H7 (cell line): ENCODE results near the gene CSNK2A1. TPM values are rescaled to one million over a fixed set of nuclear protein-coding genes. Genes with fewer than 3 reads are reported as not detected.

Experiments
- DNase-seq: peaks from one replicate; pipeline ENCODE4 v3.0.0; 2012
- H3K27me3 ChIP-seq: 2 replicates; pipeline ENCODE4 v1.6.0; 2011; ENCODE audit warnings: mild to moderate bottlenecking, low read length; ENCODE audit not compliant: control insufficient read depth, insufficient read depth
- H3K36me3 ChIP-seq: replicated peaks from 2 replicates; pipeline ENCODE4 v1.5.1; 2011; ENCODE audit warnings: low read length; ENCODE audit not compliant: control insufficient read depth, insufficient read depth
- H3K4me3 ChIP-seq: 2 replicates; pipeline ENCODE4 v1.5.1; 2011; ENCODE audit warnings: low read depth, mild to moderate bottlenecking, control low read depth, low read length, moderate library complexity; ENCODE audit not compliant: insufficient read depth
- total RNA-seq: library from RNA; depleted of rRNA; stranded (reverse); fragments of >200 nt; shearing (Covaris generic); gene quantifications from 2 replicates; pipeline ENCODE4 v1.2.3, GENCODE V29; 2014

CSNK2A1 gene
- total RNA-seq, 1 experiment from 2014 or later = 124 TPM

DNA sequence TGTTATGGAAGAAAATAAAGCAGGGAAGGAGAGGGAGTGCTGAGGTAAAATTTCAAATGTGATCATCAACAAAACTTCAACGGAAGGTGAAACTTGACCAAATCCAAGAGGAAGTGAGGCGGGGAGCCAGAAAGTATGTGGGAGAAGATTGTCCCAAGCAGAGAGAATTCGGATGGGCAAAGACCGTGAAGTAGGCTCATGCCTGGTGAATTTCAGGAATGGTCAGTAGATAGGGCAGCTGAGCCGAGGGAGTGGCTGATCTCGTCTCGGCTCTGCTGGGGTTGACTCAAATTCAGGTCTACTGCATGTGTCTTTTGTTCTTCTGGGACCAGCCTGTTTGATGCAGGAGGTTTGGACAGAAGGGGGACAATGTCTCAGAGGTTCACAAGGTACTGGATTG, 7.0 kb upstream of the CSNK2A1 start:
- H3K27me3 ChIP-seq = peaks cover 2% of the 10 kb centered on the region; the same call in 1 of the 2 replicates
- no peak overlapping the region for H3K4me3 ChIP-seq
- H3K36me3 ChIP-seq = no peaks in the 10 kb centered on the region
- no peak for DNase-seq

DNA sequence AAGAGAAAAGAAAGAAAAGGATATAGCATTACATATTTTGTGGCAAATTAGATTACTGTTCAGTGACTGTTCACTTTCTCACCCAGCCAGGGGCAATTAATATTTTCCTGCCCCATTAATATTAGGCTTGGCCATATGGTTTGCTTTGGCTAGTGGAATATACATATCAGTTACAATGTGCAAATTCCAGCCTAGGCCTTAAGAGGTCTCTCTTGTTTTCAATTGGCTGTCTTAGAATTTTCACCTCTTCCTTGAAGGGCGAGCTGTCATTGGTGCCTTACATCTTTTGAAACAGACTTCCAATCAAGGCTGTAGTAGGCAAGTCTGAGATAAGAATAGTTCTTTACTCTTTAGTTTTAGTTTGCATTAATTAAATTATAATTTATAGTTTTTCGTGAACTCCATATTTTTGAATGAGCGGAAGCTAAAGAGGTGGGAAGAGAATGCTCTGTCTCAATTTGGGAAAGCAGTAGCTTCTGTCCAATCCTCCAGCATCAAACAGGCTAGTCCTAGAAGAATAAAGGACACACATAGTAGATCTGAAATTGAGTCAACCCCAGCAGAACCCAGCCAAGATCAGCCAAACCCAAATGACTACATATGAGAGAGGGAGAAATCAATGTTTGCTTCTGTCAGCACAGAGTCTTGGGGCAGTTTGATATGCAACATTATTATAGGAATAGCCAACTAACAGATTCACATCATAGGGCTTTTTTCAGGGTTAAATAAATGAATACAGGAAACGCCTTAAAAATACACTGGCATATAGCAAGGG, 6.3 kb upstream of the CSNK2A1 start:
- no peak for DNase-seq
- no peaks in the 10 kb centered on the region for H3K36me3 ChIP-seq
- H3K4me3 ChIP-seq = no peak overlapping the region
- peaks cover 2% of the 10 kb centered on the region; the same call in 1 of the 2 replicates for H3K27me3 ChIP-seq

DNA sequence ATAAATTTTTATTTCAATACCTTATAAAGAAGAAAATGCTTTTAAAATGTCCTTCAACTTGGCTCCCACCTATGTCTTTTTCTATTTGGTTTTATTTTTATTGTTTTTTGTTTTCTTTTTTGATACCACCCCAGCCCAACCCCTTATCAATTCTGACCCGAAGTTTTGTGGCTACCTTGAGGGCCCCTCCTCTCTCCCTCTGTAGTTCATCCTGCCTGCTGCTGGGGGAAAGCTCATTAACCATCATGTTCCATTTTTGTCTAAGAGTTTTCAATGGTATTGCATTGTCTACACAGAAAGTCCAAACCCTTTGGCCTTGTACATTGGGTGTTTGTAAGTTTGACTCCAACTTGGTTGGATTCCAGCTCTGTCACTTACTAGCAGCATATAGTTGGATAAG, 5.3 kb upstream of the CSNK2A1 start:
- DNase-seq = no peak
- Histone ChIP-seq H3K4me3 (no peak overlapping the region), H3K27me3 (peaks cover 2% of the 10 kb centered on the region; the same call in 1 of the 2 replicates)

DNA sequence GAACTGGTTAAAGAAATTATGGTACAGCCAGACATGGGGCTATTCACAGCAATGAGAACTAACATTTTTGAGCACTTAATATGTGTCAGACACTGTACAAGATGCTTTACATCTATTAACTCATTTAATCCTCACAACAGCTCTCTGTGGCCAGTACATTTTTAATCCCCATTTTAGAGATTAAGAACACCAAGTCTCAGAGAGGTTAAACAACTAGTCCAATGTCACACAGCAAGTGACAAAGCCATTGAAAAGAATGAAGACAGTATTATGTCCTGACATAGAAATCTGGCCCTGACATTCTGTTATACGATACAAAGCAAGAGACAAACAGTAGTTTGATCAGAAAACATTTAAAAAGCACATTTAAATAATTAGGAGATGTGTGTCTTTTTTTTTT, 3.8 kb upstream of the CSNK2A1 start:
- no peak for DNase-seq
- Histone ChIP-seq H3K36me3 (no peaks in the 10 kb centered on the region), H3K27me3 (peaks cover 2% of the 10 kb centered on the region; the same call in 1 of the 2 replicates), H3K4me3 (no peak overlapping the region)

More for the DNA sequence above, 5.3 kb upstream of the CSNK2A1 start:
- H3K36me3 ChIP-seq = no peaks in the 10 kb centered on the region

DNA sequence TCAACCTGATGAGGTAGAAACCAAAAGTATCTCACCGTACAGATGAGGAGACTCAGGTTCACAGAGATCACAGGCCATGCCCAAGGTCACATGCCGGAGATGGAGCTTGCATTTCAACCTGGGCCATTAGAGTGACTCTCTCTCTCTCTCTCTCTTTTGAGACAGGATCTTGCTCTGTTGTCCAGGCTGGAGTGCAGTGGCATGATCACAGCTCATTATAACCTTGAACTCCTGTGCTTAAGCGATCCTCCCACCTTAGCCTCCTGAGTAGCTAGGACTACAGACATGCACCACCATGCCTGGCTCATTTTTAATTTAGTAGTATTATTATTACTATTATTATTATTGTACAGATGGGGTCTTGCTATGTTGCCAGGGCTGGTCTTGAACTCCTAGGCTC, 2.8 kb upstream of the CSNK2A1 start:
- no peak for DNase-seq
- Histone ChIP-seq H3K27me3 (peaks cover 2% of the 10 kb centered on the region; the same call in 1 of the 2 replicates), H3K4me3 (no peak overlapping the region)

DNA sequence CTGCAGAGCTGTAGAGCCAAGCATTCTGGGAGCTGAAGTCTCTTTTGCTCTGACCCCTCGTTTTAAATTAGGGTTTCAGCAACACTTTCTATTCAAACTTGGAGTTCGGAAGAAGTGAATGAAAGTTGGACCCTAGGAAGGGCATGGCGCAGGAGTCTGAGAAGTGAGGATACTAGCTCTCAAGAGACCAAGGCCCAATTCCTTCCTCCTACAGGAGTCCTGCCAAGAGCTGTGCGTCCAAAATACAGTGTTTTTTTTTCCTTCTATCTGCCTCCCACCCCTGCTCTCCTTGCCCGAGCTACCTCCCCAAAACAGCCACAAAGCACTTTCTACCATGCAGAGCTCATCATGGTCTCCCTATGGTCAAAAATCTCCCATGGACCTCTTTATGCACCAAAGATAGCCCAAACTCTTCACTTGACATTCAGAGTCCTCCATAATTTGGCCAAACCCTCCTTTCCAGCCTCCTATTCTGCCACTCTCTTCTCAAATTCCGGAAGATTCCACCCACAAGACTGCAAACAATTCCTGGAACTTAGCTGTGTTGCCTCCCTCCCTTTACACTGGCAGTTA, 649 bp upstream of the CSNK2A1 start:
- Histone ChIP-seq H3K4me3 (no peak overlapping the region; the same call in 1 of the 2 replicates), H3K27me3 (peaks cover 2% of the 10 kb centered on the region; the same call in 1 of the 2 replicates), H3K36me3 (peaks cover 1% of the 10 kb centered on the region; the same call in 1 of the 2 replicates)
- no peak for DNase-seq

More for the DNA sequence above, 2.8 kb upstream of the CSNK2A1 start:
- H3K36me3 ChIP-seq = no peaks in the 10 kb centered on the region

DNA sequence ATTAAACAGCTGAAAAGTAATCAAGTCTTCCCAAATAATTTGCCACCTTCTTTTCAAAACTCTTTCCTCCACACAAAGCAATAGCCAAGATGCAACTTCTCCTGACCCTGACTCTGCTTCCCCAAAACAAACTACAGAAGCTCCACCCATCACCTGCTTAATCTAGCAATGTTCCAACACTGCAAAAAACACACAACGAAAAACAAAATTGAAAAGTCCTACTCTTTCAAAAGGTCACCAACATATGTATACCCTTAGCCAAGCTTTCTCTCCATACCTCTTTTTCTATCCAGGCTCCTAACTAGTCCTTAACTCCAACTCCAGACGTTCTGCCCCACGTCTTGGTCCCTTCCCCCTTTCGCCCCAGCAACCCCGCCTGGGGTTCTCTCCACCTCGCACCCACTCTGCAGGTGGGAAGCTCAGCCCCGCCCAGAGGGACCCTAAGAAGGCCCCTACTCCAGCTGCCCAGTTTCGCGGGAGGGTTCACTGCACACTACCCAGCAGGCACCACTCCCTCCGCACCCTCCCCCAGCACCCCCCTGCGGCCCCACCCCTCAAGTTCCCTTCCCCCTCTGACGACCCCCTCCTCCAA, 717 bp downstream of the CSNK2A1 start:
- peaks cover 2% of the 10 kb centered on the region; the same call in 1 of the 2 replicates for H3K27me3 ChIP-seq
- peaks cover 3% of the 10 kb centered on the region; the same call in 1 of the 2 replicates for H3K36me3 ChIP-seq
- peak overlapping the region; percentile 96 for H3K4me3 ChIP-seq
- no peak for DNase-seq

DNA sequence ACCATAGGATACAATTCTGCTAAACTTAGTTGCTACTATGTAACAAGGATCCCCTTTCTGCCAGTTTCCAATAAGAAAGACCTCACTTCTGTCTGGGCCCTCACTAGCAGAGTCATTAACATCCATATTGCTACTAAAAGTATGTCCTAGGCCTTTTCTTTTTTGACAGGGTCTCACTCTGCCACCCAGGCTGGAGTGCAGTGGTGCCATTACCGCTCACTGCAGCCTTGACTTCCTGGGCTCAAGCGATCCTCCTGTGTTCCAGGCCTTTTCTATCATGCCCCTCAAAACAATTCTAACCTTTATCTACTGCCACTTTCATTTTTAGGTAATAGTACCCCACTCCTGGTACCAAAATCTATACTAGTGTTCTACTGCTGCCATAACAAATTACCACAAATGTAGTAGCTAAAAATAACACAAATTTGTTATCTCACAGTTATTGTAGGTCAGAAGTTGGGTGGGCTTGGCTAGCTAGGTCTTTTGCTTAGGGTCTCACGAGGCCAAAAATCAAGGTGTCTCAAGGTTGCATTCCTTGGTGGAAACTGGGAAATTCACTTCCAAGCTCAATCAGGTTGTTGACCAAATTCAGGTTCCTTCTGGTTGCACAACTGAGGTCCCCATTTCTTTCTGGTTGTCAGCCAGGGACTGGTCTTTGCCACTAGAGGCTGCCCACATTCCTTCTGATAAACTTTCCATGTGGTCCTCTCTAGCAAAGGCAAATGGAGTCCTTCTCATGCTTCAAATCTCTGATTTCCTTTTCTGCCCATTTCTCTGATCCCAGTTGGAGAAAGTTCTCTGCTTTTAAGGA, 3.0 kb downstream of the CSNK2A1 start:
- Histone ChIP-seq H3K27me3 (no peaks in the 10 kb centered on the region), H3K36me3 (peaks cover 3% of the 10 kb centered on the region; the same call in 1 of the 2 replicates), H3K4me3 (no peak overlapping the region)
- no peak for DNase-seq

DNA sequence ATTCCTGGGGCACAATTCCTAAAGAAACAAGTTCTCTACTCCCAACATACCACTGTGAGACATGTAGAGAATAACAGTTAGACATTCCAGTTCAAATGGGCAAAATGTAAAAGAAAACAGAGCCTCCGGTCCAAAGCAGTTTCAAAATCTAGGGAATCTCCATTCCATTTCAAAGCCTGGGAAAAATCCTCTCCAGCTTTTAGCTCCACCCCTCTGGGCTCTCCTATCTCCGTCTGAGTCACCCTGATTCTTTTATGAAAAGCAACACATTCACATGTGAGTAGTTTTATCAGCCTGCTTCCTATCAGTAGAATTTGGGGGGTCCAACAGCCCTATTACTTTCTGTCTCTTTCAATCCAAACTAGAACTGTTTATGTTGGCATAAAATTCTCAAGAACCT, 3.7 kb downstream of the CSNK2A1 start:
- peaks cover 3% of the 10 kb centered on the region; the same call in 1 of the 2 replicates for H3K36me3 ChIP-seq
- DNase-seq = peak; percentile 38
- H3K4me3 ChIP-seq = no peak overlapping the region
- no peaks in the 10 kb centered on the region for H3K27me3 ChIP-seq

DNA sequence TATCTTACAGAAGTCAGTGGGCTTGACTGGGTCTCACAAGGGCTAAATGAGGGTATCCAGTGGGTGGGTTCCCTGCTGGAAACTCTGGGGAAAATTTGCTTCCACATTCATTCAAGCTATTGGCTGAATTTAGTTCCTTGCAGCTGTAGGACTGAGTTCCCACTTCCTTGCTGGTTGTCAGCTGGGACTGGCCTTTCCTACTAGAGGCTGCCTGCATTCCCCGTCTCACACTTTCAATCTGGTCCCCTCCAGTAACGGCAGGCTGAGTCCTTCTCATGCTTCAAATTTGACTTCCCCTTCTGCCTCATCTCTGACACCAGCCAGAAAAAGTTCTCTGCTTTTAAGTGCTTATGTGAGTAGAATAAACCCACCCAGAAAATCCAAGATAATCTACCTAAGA, 4.4 kb downstream of the CSNK2A1 start:
- Histone ChIP-seq H3K4me3 (no peak overlapping the region), H3K36me3 (peaks cover 3% of the 10 kb centered on the region; the same call in 1 of the 2 replicates), H3K27me3 (no peaks in the 10 kb centered on the region)
- no peak for DNase-seq

DNA sequence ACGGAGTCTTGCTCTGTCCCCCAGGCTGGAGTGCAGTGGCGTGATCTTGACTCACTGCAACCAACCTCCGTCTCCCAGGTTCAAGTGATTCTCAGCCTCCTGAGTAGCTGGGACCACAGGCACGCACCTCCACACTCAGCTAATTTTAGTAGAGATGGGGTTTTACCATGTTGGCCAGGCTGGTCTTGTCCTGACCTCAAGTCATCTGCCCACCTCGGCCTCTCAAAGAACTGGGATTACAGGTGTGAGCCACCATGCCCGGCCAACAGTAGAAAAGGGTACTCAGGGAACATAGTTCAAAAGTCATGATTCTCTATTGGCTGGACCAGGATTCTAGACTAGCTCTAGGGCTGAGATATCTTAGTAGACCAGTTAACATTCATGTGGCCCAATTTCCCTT, 5.6 kb downstream of the CSNK2A1 start:
- Histone ChIP-seq H3K4me3 (no peak overlapping the region), H3K27me3 (no peaks in the 10 kb centered on the region), H3K36me3 (peaks cover 3% of the 10 kb centered on the region; the same call in 1 of the 2 replicates)
- no peak for DNase-seq

DNA sequence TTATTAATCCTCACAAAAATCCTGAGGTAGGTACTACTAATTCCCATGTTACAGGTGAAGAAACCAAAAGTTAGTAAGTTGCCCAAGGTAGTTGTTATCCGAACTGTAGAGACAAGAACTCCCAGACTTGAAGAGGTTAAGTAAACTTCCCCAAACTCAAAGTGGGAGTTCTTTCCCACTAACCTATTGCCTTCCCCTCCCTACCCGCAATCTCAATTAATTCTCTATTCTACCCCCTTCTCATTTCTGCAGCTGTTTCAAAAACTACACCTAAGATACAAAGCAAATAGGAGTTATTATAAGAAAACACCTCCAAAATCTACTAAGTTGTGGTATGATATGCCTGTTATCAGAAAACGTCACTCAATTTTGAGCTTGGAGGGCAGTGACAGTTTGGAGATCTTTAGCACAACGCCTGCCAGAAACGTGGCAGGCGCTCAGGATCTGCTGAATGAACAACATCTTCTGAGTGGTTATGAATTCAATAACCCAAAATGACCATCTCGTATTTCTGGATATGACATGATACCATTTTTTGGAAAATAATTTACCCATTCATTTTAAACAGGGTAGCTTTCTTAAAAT, 7.1 kb downstream of the CSNK2A1 start:
- H3K36me3 ChIP-seq = peaks cover 3% of the 10 kb centered on the region; the same call in 1 of the 2 replicates
- no peaks in the 10 kb centered on the region for H3K27me3 ChIP-seq
- no peak for DNase-seq
- no peak overlapping the region for H3K4me3 ChIP-seq

DNA sequence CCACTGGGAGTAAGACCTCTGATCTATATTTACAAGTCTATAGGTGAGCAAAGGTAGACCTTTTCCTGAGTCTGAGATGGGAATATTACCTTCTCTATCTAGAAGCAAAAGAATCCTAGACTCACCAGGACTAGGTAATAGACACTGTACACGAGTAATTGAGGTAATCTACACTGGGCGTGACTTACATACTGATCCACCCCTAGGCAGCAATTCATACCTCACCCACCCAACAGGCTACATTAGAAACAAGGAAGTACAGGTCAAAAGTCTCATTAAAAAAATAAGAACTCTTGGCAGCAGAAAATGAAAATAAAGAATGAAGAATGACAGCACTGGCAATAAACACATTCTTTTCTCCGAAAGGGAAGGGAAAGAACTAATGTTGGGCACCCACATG, 7.6 kb downstream of the CSNK2A1 start:
- Histone ChIP-seq H3K27me3 (no peaks in the 10 kb centered on the region), H3K4me3 (no peak overlapping the region), H3K36me3 (peaks cover 3% of the 10 kb centered on the region; the same call in 1 of the 2 replicates)
- no peak for DNase-seq

DNA sequence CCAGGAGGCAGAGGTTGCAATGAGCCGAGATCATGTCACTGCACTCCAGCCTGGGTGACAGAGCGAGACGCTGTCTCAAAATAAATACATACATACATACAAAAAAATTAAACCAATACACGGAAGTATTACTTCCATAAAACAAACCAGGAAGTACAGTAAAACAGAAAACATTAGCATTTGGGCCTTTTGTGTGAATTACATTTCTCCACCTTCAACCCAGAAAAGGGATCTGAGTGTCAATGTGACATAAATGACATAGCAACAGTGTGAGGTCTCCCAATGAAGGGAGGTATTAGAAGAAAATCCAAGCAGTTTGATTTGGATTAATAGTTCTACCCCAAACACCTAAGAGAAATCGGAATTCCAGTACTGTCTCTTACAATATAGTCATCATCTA, 10.1 kb downstream of the CSNK2A1 start:
- DNase-seq = no peak
- Histone ChIP-seq H3K27me3 (no peaks in the 10 kb centered on the region), H3K36me3 (no peaks in the 10 kb centered on the region), H3K4me3 (no peak overlapping the region)
